Activated naive CD4-positive, alpha-beta T cell treated with anti-CD3 and anti-CD28 coated beads, Interleukin-2, amount 50 U/mL, for 16 hours (primary cell): ENCODE measurements around the gene KCTD19.

Experiments used
- DNase-seq: peaks from one replicate; pipeline ENCODE4 v3.0.0-alpha.2; 2020

Gene KCTD19

DNA sequence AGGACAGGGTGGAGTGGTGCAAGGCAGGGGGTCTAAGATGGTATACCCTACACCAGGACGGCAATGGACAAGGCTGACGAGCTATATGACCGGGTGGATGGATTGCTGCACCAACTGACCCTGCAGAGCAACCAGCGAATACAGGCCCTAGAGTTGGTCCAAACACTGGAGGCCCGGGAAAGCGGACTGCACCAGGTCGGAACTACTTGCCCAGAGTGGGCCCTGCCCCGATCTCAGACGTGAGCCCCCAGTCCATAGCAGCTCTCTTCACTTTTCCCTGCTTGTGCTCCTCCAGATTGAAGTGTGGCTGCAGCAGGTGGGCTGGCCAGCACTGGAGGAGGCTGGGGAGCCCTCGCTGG, 44.1 kb downstream of the KCTD19 start:
- no peak for DNase-seq

DNA sequence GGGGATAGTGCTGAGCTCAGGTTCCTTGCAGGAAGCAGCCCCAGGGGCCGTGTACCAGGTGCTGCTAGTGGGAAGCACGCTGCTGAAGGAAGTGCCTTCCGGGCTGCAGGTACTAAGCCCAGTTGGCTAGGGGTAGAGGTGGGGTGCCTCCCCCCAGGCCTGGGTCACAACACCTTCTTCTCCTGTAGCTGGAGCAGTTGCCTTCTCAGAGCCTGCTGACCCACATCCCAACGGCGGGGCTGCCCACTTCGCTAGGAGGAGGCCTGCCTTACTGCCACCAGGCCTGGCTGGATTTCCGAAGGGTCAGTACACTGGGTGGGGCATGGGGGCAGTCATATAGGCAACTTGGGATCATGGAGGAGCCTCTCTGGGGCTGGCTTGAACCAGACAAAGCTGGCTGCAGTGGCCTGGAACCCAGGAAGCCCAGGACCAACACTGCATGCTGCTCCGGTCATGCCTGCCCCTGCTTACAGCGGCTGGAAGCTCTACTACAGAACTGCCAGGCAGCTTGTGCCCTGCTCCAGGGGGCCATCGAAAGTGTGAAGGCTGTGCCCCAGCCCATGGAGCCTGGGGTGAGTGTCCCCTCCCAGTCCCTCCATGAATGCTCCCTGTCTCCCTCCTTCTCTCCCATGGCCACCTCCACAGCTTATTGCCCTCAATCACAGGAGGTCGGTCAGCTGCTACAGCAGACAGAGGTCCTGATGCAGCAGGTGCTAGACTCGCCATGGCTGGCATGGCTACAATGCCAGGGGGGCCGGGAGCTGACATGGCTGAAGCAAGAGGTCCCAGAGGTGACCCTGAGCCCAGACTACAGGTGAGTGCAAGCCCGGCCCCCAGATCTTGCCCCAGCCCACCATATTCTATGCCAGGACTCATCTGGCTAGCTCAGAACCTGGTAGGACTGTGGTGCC, 44.8 kb downstream of the KCTD19 start:
- DNase-seq: no peak

DNA sequence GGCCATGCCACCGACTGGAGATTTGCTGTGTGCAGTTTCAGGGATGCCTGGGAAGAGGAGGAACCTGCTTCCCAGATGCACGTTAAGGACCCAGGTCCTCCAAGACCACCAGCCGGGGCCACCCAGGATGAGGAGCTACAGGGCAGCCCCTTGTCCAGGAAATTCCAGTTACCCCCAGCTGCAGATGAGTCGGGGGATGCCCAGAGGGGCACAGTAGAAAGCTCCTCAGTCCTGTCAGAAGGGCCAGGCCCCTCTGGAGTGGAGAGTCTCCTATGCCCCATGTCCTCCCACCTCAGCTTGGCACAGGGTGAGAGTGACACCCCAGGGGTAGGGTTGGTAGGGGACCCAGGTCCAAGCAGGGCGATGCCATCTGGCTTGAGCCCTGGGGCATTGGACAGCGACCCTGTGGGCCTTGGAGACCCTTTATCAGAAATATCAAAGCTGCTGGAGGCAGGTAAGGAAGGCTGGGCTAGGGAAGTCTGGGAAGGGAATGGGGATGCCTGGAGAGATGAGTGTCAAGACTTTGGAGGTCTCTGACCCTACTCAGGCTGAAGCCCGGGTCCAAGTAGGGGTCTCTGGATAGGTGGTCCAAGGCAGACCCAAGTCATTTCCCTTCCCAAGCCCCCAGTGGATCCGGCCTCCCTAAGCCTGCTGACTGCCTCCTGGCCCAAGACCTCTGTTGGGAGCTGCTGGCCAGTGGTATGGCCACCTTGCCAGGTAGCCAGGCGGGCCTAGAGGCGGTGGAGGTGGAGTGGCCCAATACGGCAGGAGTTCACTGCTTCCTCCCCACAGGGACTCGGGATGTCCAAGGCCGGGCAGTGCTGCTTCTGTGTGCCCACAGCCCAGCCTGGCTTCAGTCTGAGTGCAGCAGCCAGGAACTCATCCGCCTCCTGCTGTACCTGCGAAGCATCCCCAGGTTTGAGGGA, 46.2 kb downstream of the KCTD19 start:
- no peak for DNase-seq

DNA sequence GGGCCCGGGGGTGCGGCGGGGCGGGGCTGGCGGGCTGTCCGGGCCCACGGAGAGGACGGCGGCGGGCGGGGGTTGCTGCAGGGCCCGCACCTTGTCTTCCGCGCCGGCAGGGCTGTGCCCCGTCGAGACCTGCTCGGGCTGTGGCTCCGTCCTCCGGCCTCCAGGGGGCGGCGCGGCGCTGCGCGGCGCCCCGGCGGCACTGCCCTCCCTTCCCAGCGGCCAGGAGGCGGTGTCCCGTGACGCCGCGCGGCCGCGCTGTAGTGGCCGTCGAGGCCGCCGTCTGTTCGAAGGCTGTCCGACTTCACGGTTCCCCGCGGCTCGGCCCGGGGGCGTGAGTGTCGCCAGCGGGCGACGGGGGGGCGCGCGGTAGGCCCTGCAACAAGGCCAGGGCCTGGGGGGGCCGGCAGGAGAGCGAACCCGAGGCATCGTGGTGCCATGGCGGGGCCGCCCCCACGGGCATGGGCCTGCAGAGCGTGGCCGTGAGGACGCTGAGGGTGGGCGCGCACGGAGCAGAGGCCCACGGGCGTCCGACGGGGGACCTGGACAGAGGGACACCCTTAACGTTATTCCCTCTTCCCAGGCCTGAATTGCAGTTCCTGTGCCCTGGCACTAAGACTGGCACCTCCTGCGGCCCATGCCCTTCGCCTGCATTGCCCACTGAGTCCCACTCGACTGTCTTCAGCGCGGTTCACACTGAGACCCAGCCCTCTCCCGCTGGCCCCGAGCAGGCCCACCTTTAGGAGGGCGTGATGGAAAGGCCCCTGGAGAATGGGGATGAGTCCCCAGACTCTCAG, 47.0 kb downstream of the KCTD19 start, which contains the start of gene PLEKHG4:
Gene PLEKHG4, plus strand, starts transcription at position 237 of the 794 bp plus-strand sequence. Its CDS starts 513 bp downstream, at position 750.
- peak; percentile 85 for DNase-seq

DNA sequence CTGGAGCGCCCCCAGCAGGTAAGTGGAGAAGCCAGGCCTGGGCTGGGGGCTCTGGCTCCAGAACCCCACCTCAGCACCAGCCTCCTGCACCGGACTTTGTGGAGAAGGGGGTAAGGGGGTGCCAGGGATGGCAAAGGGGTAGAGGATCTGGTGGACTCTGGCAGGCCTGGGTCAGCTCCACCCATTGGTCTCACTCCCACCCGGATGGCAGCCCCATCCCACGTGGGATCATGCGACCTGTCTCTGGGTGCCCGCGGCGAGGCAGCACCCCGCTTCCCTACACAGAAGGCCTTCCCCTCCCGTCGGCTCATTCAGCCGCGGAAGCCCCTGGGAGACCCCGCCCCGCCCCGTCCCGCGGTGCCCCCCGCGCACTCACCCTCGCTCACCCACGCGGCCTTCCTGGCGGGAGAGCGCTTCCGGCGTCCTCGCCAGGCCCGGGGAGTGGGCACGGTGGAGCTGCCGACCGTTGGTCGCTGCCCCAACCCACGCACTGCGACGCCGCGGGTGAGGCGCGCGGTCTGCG, 47.7 kb downstream of the KCTD19 start:
- peak; percentile 56 for DNase-seq

DNA sequence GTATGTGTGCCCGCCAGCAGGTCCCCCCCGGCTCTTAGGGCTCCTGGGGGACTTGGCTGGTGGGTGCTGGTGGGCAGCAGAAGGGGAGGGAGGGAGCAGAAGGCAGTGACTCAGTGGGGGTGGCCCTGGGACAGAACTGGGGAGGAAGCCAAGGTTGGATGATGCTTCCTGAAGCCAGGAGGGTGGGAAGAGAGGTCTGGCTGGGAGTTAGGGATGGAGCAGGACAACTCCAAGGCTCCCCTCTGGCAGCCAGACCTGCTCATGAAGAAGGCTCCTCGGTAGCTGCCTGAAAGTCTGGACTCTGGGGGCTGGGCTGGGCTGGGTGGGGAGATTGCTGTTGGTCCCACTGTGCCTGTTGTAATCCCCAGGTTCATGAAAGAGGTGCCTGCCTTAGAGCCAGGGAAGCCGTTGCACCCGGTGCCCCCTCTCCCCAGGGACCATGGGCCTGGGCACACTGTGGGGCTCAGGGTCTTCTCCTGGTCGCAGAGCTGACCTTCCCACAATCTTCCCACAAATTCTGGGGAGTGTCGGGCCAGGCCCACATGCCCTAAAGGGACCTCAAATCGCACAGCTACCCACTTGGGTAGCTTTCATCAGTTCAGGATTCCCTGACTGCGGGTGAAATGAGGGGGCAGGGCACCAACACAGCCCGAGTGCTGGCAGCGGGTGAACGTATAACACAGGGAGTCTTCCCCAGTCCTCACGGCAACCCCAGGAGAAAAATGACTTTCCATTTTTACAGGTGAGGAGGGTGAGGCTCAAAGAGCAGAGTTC, 48.4 kb downstream of the KCTD19 start:
- no peak for DNase-seq

DNA sequence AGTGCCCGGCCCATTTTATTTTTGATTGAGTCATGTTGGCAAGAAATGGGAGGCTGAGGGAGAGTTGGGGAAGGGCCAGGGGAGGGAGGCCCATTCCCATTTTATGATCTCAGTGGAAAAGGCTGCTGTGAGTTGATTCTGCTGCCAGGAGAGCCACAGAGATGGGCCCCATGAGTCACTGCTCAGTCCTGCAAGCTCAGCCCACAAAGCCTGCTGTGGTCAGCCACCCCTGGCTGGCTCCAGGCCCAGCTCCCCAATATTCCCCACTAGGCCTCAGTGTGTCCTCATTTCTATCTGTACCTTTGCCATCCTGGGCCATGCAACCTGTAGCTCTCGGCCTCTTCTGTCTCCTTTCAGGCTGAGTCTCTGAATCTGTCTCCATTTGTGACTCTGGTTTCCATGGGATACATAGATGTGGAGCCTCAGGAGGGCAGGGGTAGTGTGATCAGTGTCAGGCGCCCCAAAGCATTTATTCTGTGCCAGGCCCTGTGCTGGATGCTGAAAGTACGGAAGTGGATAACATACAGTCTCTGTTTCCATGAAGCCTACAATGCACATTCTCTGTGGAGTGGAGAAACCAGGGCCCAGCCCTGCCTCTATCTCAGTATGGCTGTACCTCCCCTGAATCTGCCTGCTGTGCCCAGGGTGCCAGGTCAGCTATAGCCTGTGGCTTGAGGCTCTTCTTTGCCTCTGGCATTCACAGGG, 49.1 kb downstream of the KCTD19 start:
- no peak for DNase-seq

DNA sequence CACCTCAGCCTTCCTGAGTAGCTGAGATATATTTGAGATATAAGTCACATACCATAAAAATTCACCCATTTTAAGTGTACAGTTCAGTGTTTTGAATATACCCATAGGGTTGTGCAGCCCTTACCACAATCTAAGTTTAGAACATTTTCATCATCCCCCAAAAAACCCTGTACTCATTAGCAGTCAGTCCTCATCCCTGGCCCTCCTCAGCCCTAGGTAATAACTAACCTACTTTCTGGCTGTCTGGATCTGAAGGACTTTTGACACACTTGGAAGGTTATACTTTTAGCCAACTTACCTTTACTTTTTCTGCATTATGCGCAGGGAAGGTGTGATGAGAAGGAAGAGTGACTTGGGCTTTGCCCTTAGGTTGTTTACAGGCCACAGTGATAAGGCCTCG, 51.2 kb downstream of the KCTD19 start:
- DNase-seq: no peak

DNA sequence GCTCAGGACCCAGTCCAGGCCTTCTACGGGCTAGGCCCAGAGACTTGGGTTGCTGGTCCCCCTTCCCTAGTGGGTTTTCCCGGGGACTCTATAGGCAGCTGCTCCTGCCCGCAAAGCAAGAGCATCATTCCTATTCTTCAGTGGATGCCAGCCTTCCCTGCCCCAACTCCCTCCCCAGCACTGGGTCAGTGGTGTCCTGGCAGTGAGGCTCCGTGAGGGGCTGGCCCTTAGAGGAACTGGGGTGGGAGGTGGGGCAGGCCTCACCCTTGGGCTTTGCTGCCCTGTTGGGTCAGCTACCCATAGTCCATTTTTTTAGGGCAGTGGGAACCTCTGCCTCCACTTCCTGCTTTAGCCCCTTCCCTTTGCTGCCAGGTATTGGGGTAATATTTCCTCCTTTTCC, 55.1 kb downstream of the KCTD19 start:
- no peak for DNase-seq

DNA sequence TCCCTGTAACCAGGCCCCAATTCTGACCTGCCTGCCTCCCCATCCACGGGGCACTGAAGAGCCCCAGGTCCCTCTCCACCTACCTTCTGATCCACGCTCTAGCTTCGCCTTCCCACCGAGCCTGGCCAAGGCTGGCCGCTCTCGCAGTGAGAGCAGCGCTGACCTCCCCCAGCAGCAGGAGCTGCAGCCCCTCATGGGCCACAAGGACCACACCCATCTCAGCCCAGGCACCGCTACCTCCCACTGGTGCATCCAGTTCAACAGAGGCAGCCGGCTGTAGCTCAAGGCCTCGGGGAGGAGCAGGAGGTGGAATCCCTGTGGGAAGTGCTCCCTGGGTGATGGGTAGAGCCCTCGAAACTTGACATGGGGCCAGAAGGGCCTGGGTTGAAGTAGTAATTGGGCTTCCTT, 55.6 kb downstream of the KCTD19 start:
- DNase-seq: no peak

DNA sequence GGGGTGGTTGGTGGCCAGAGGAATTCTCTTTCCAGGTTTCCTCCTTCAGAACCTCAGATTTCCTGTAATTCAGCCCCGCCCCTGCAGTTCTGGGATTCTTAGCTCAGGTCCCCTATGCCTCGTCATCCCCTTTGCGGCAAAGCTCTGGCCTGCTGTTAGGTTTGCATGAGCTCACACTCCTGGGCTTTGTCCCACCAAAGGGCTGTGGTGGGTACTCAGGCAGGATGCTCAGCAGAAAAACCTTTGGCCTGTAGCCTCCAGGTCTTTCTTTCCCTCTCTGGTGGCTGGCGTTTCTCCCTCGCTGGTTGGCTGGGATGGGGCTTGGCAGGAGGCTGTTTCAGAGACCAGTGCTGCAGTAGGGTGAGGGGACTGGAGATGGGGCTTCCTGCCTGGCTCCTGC, 56.8 kb downstream of the KCTD19 start:
- DNase-seq: no peak

DNA sequence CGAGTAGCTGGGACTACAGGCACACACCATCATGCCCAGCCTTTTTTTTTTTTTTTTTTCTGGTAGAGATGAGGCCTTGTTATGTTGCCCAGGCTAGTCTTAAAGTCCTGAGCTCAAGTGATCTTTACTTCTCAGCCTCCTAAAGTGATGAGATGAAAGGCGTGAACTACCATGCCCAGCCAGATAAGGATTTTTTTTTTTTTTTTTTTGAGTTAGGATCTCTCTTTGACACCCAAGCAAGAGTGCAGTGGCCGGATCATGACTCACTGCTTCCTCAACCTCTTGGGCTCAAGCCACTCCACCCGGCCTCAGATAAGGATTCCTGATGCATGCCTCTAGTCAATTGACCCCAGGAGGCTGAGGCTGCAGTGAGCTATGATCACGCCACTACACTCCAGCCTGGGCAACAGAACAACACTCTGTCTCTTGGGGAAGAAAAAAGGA, 58.4 kb downstream of the KCTD19 start:
- DNase-seq: no peak

DNA sequence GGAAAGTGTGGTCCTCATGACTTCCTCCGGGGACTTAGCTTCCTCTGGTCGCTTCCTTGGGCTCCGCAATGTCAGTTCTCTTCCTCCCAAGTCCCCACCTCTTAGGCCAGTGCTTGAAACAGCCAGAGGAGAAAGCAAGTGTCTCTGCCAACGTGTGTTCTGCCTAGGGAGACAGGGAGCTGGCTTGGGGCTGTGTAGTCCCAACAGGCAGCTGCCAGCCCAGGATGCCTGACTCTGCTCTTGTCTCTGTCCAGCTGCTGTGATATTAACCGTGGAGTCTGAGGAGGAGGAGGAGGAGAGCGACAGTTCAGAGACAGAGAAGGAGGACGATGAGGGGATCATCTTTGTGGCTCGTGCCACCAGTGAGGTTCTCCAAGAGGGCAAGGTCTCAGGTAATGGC, 60.7 kb downstream of the KCTD19 start:
- peak; percentile 7 for DNase-seq

DNA sequence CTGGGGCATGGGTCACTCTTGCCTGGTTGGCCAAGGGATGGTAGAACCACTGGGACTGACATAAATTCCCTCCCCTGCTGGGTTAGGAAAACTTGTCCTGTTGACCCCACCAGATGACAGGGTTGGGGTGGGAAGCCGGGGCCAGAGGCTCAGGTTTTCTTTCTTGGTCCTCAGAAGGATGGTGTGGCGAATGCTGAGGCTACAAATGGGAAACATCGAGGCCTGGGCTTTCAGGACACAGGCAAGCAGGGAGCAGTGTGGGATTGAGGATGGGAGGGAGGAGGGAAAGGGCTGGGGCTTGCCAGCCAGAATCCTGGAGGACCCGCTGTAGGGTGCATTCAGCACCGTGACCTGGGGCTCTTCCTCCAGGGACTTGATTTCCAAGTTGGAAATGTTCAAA, 61.7 kb downstream of the KCTD19 start:
- no peak for DNase-seq

DNA sequence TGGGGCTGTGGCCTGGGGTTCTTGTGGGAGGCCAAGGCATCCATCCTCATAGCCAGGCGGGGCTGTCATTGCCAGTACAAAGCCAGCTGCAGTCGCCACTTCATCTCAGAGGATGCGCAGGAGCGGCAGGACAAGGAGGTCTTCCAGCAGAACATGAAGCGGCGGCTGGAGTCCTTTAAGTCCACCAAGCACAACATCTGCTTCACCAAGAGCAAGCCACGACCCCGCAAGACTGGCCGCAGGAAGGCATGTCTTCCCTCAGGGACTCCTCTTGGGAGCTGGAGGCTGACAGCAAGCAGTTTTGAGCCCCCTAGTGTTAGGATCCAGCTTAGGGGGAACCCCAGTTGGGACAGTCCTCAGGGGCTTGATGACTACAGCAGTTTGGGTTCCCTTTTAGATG, 62.3 kb downstream of the KCTD19 start:
- no peak for DNase-seq

DNA sequence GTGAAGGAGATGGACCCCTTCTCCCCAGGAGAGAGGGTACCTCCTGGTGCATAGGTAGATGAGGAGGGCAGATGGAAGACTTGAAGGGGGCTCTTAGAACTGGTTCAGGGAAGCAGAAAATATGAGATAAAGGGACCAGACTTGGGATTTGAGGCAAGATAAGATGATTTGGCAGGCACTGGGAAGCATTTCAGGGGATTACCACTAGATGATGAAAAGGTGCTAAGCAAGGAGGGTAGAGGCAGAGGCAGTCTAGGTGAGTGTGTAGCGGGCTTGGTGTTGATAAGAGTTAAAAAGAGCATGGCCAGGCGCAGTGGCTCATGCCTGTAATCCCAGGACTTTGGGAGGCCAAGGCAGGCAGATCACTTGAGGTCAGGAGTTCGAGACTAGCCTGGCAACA, 63.3 kb downstream of the KCTD19 start:
- DNase-seq: no peak

DNA sequence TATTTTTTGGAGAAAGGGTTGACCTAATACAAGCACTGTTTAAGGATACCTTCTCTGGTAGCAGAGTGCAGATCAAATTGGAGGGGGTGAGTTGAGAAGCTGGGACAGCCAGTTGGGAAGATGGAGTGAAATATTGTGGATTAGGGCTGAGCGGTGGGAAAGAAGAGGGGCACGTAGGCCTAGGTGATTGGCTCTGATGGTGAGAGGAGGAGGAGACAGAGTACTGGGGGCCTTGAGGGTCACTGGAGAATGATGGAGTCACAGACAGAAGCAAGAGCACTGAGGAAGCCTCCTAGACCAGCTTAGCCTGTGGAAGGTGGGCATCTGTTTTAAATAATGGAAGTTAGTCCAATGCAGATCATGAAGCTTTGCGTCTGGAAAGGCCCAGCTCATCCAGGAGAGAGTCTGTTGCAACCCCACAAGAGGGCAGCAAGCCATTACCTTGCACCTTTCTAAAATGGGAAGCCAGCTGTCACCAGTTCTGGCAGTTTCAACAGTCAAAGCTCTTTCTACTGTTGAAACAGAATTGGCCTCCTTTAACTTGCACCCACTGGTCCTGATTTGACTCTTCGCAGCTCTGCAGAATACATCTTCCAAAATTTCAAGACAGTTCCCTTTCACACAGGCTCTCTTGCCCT, 66.0 kb downstream of the KCTD19 start:
- no peak for DNase-seq

DNA sequence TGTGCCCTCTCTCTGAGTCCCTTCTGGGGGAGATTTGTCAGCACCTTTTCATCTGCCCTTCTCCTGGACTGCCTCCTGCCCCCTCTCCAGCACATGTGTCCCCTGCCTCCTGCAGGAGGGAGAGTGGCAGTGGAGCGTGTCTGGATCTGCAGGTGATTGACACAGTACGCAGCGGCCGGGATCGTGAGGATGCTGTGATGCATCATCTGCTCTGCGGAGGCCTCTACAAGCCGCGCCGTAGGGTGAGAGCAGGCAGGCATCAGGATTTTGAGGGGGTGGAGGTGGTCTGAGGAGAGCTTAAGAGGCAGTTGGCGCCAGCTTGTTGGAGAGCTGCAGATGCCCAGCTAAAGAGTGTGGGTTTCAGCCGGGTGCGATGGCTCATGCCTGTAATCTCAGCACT, 66.8 kb downstream of the KCTD19 start:
- DNase-seq: no peak

DNA sequence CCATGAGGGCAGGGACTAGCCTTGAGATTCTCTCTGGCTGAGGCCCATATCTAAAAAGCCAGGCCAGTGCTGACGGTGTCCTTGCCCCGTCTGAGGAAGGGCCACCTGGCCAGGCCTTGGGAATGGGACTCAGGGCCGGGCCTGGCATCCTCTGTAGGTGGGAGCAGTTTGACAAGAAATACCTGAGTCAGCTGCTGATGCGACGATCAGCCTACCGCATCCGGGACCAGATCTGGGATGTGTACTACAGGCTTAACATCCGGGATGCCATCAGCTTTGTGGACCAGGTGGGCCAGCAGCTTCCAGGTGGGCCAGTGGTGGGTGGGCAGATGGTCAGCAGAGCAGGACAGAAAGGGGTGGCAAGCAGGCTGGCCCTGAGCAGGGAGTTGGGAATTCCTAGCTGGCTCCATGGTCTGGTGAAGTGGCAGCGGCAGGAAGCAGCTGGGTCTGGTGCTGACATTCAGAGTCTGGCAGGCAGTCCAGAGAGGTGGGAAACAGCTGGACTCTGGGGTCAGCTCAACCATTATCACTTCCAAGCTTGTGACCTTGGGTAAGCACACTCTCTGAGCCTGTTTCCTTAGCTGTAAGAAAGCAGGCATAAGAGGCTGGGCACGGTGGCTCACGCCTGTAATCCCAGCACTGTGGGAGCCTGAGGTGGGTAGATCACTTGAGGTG, 68.2 kb downstream of the KCTD19 start:
- no peak for DNase-seq
